Natural killer cell (primary cell): Measurements from ENCODE around the gene PPARG. TPM values are rescaled to one million over a fixed set of nuclear protein-coding genes. Genes with fewer than 3 reads are reported as not detected.

ENCODE experiments used
- ATAC-seq, 3 donors: fragments of 150-1000 bp in 2 of 3; fragments of 200-7000 bp in 1 of 3; cut with Tn5 transposase; 1 replicate in 1 of 3; 2 replicates in 2 of 3; pipeline ENCODE4 v1.10.0; 2021; ENCODE audit warnings: mild to moderate bottlenecking in 2 of 3, moderate library complexity in 2 of 3
- DNase-seq, 2 donors: peaks; one replicate each; pipeline versions ENCODE4 v3.0.0 to v3.0.0-alpha.2; 2013 to 2021; ENCODE audit warnings: mixed read lengths in 1 of 2
- H3K27ac ChIP-seq: one replicate; pipeline ENCODE4 v1.5.1; 2013; ENCODE audit warnings: mild to moderate bottlenecking, low read length
- H3K27me3 ChIP-seq: one replicate; pipeline ENCODE4 v1.6.1; 2013; ENCODE audit warnings: low read length; ENCODE audit not compliant: control insufficient read depth, insufficient read depth
- H3K36me3 ChIP-seq: one replicate; pipeline ENCODE4 v1.6.1; 2013; ENCODE audit warnings: low read length; ENCODE audit not compliant: control insufficient read depth, insufficient read depth
- H3K4me1 ChIP-seq: one replicate; pipeline ENCODE4 v1.6.1; 2013; ENCODE audit warnings: low read length; ENCODE audit not compliant: control insufficient read depth, insufficient read depth
- H3K4me3 ChIP-seq: one replicate; pipeline ENCODE4 v1.5.1; 2013; ENCODE audit warnings: low read length
- H3K9me3 ChIP-seq: one replicate; pipeline ENCODE4 v1.6.1; 2013; ENCODE audit warnings: low read length; ENCODE audit not compliant: control insufficient read depth, insufficient read depth
- H3K27ac Mint-ChIP-seq, 2 donors: one replicate each; pipeline ENCODE4 v1.8.0; 2022; ENCODE audit warnings: mild to moderate bottlenecking in 2 of 2, mixed read lengths in 2 of 2, moderate library complexity in 1 of 2
- H3K27me3 Mint-ChIP-seq, 2 donors: one replicate each; pipeline ENCODE4 v1.8.0; 2022; ENCODE audit warnings: low read depth in 2 of 2, mixed read lengths in 2 of 2
- H3K36me3 Mint-ChIP-seq: one replicate; pipeline ENCODE4 v1.8.0; 2022; ENCODE audit warnings: mixed read lengths
- H3K4me1 Mint-ChIP-seq, 2 donors: one replicate each; pipeline ENCODE4 v1.8.0; 2022; ENCODE audit warnings: mixed read lengths in 2 of 2
- H3K4me3 Mint-ChIP-seq: one replicate; pipeline ENCODE4 v1.8.0; 2022; ENCODE audit warnings: mild to moderate bottlenecking, moderate library complexity, mixed read lengths
- H3K9me3 Mint-ChIP-seq, 2 donors: one replicate each; pipeline ENCODE4 v1.8.0; 2022; ENCODE audit warnings: mixed read lengths in 2 of 2
- CTCF ChIP-seq: fragments of 200-600 bp; IDR thresholded peaks from one replicate; pipeline ENCODE4 v1.8.0; 2022; ENCODE audit warnings: antibody characterized with exemption
- WGBS: methylation state at CpG from one replicate; pipeline ENCODE4 v1.1.7; 2013; ENCODE audit warnings: missing lambda C conversion rate; ENCODE audit not compliant: insufficient coverage; 5-methylcytosine and 5-hydroxymethylcytosine counted together
- intact Hi-C: fragments of 100-400 bp; cut with micrococcal nuclease; formaldehyde crosslinking; loops from one replicate; pipeline ENCODE4 v1.14.2; 2022
- total RNA-seq, 4 donors: library from RNA; stranded (reverse); fragments of 120-200 nt in 1 of 4; gene quantifications; one replicate each; pipeline versions ENCODE4 v1.2.3 to v1.2.4, GENCODE V29; 2013 to 2022

PPARG gene
- total RNA-seq, 3 donors from 2014 or later (not counting 1 experiment from before 2014, with no cell fraction given): 0.21 TPM; not detected in 2

DNA sequence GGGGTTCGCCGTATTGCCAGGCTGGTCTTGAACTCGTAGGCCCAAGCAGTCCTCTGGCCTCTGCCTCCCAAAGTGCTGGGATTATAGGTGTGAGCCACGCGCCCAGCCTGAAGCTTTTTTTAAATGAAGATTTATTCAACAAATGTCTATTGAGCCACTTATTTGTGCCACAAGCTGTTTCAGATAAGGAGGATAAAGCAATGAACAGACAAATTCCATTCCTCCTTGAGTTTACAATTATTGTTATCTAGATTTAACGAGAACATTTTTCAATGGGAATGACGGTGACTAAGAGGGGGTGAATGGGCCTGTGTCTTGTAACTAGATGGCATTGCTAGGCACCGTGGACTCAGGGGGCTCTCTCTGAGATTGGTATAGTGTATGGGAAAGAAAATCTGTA, 10.2 kb downstream of the PPARG start:
- Mint-ChIP-seq H3K27me3 (peaks cover 7 to 16% of the 10 kb centered on the region in 2 donors), H3K4me3 (no peak overlapping the region), H3K27ac (no peak overlapping the region), H3K36me3 (no peaks in the 10 kb centered on the region), H3K4me1 (no peaks in the 10 kb centered on the region), H3K9me3 (no peaks in the 10 kb centered on the region)
- Histone ChIP-seq H3K36me3 (no peaks in the 10 kb centered on the region), H3K4me1 (no peaks in the 10 kb centered on the region), H3K4me3 (no peak overlapping the region), H3K27ac (no peak overlapping the region), H3K9me3 (no peaks in the 10 kb centered on the region), H3K27me3 (no peaks in the 10 kb centered on the region)
- TF ChIP-seq CTCF: no peak
- no peak for ATAC-seq
- intact Hi-C loops: no loop called here
- no peak for DNase-seq
- WGBS: over 99% methylated on average over 8 of the region's 8 CpGs

DNA sequence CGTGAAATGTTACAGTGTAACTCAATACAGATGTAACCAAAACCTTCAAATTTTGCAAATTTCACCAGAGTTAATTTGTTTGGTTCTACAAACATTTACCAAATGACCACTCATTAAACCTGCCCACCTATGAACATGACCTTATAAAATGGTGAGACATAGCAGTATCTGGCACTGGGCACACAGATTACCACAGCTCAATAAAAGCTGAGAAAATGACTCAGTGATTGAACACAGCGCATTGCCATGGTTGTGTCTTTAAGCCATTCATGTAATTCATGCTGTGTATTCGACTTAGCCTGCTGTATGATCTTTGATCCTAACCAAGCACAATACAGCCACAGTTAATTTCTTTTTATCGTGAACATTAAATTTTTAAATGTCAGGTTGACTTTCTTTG, 11.3 kb downstream of the PPARG start:
- Mint-ChIP-seq H3K9me3 (no peaks in the 10 kb centered on the region), H3K27ac (no peak overlapping the region), H3K27me3 (peaks cover 10 to 18% of the 10 kb centered on the region in 2 donors), H3K36me3 (no peaks in the 10 kb centered on the region), H3K4me1 (no peaks in the 10 kb centered on the region), H3K4me3 (no peak overlapping the region)
- H3K4me3 ChIP-seq: no peak overlapping the region
- no peaks in the 10 kb centered on the region for H3K9me3 ChIP-seq
- TF ChIP-seq CTCF: no peak
- H3K4me1 ChIP-seq: no peaks in the 10 kb centered on the region
- H3K27ac ChIP-seq: no peak overlapping the region
- DNase-seq (no peak), ATAC-seq (no peak)
- intact Hi-C loops: no loop called here
- no peaks in the 10 kb centered on the region for H3K27me3 ChIP-seq
- no peaks in the 10 kb centered on the region for H3K36me3 ChIP-seq
- 92% methylated on average over 3 of the region's 4 CpGs for WGBS

DNA sequence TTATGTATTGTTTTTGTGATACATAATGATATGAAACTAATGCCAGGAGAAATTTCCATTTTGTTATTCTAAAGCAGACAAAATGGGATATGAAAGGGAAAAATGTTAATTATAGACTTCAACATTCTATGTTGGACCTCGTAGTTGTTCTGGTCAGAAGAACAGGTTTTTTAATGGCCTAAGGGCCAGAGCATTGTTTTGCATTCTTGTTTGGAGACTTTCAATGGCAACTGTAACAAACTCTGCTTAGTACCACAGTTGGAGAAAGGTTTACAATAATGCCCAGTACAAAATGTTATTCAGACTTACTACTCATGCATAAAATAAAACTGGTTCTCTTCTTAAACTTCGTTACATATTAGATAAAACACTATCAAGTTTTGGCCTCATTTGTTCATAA, 12.2 kb downstream of the PPARG start:
- no peak for DNase-seq
- H3K9me3 ChIP-seq: no peaks in the 10 kb centered on the region
- H3K27me3 Mint-ChIP-seq: peaks cover 10 to 24% of the 10 kb centered on the region in 2 donors
- 69% methylated on average over 1 of the region's 2 CpGs for WGBS
- H3K27ac Mint-ChIP-seq: no peak overlapping the region
- no peaks in the 10 kb centered on the region for H3K27me3 ChIP-seq
- no peaks in the 10 kb centered on the region for H3K4me1 Mint-ChIP-seq
- no peaks in the 10 kb centered on the region for H3K36me3 Mint-ChIP-seq
- ATAC-seq: no peak
- TF ChIP-seq CTCF: no peak
- intact Hi-C loops: no loop called here
- H3K4me3 ChIP-seq: no peak overlapping the region
- no peaks in the 10 kb centered on the region for H3K4me1 ChIP-seq
- no peak overlapping the region for H3K4me3 Mint-ChIP-seq
- no peaks in the 10 kb centered on the region for H3K36me3 ChIP-seq
- H3K27ac ChIP-seq: no peak overlapping the region
- H3K9me3 Mint-ChIP-seq: no peaks in the 10 kb centered on the region

DNA sequence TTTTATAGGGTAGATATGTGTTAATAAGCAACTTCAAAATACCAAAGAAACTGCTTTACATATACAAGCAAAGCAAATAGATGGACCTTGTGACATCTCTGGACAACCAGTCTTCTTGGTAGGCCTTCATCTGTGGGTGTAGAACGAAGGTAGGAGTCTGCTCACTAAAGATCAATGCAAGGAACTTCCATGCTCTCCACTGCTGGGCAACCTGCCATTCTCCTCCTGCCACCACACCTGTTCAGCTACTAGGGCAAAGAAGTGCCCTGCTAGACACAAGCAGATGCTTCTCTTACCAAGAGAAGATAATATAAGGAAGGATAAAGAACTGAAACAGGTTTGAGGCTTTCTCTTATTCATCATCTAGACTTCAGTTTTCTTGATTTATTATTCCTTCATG, 12.6 kb downstream of the PPARG start:
- intact Hi-C loops: no loop called here
- Mint-ChIP-seq H3K36me3 (no peaks in the 10 kb centered on the region), H3K9me3 (no peaks in the 10 kb centered on the region), H3K4me3 (no peak overlapping the region), H3K27ac (no peak overlapping the region), H3K27me3 (peaks cover 10 to 24% of the 10 kb centered on the region in 2 donors), H3K4me1 (no peaks in the 10 kb centered on the region)
- DNase-seq (no peak), ATAC-seq (no peak)
- no peaks in the 10 kb centered on the region for H3K36me3 ChIP-seq
- H3K27ac ChIP-seq: no peak overlapping the region
- 80% methylated on average over 1 of the region's 1 CpG for WGBS
- no peak for TF ChIP-seq CTCF
- H3K4me1 ChIP-seq: no peaks in the 10 kb centered on the region
- H3K4me3 ChIP-seq: no peak overlapping the region
- no peaks in the 10 kb centered on the region for H3K27me3 ChIP-seq
- H3K9me3 ChIP-seq: no peaks in the 10 kb centered on the region
